Activated CD4-positive, alpha-beta memory T cell treated with anti-CD3 and anti-CD28 coated beads for 36 hours (primary cell): ENCODE data around the gene OLFML1. TPM values are rescaled to one million over a fixed set of nuclear protein-coding genes. Genes with fewer than 3 reads are reported as not detected.

Experiments
- CTCF ChIA-PET: fragments of 350-600 bp; sonication (Branson Sonifier 250); formaldehyde crosslinking; loops from one replicate; lab custom pipeline; 2021; ENCODE audit warnings: antibody characterized with exemption, inconsistent platforms; lab: Charles Lee
- POLR2A ChIA-PET: fragments of 350-600 bp; sonication (Branson Sonifier 250); formaldehyde crosslinking; loops from one replicate; lab custom pipeline; 2021; ENCODE audit warnings: antibody characterized with exemption; lab: Charles Lee
- DNase-seq: peaks from one replicate; pipeline ENCODE4 v3.0.0-alpha.2; 2020
- H3K27ac Mint-ChIP-seq: one replicate; pipeline ENCODE4 v1.8.0; 2021; ENCODE audit warnings: mixed read lengths
- H3K27me3 Mint-ChIP-seq: one replicate; pipeline ENCODE4 v1.8.0; 2021; ENCODE audit warnings: mixed read lengths
- H3K36me3 Mint-ChIP-seq: one replicate; pipeline ENCODE4 v1.8.0; 2021; ENCODE audit warnings: mixed read lengths
- H3K4me1 Mint-ChIP-seq: one replicate; pipeline ENCODE4 v1.8.0; 2021; ENCODE audit warnings: low read depth, mixed read lengths
- H3K4me3 Mint-ChIP-seq: one replicate; pipeline ENCODE4 v1.8.0; 2021; ENCODE audit warnings: mild to moderate bottlenecking, mixed read lengths
- H3K9me3 Mint-ChIP-seq: one replicate; pipeline ENCODE4 v1.8.0; 2021; ENCODE audit warnings: mixed read lengths
- intact Hi-C: fragments of 100-400 bp; cut with micrococcal nuclease; formaldehyde crosslinking; loops from one replicate; pipeline ENCODE4 v1.15.1; 2023
- total RNA-seq, 2 experiments: library from RNA; stranded (reverse); gene quantifications; one replicate each; pipeline ENCODE4 v1.2.3, GENCODE V29; 2021

OLFML1 gene
- total RNA-seq, 2 experiments from 2014 or later = not detected

- no peaks in the 10 kb centered on the region for H3K36me3 Mint-ChIP-seq
- ChIA-PET CTCF (interaction anchor here (1.7 to 3.9 kb wide), 3 partner anchors 17 to 119 kb away, joined by 4 to 33 read pairs (median 7); partner anchors contain the start of gene PPFIBP2), POLR2A (no interaction called here)
- H3K4me1 Mint-ChIP-seq = peaks cover 47% of the 10 kb centered on the region
- no peaks in the 10 kb centered on the region for H3K9me3 Mint-ChIP-seq
- no peaks in the 10 kb centered on the region for H3K27me3 Mint-ChIP-seq
- peak overlapping the region; percentile 3 for H3K4me3 Mint-ChIP-seq
- no peak overlapping the region for H3K27ac Mint-ChIP-seq
- intact Hi-C loops = loop anchor here (2.0 kb wide), 1 partner anchor 26 kb away; the partner anchor contains the start of gene PPFIBP2
- DNase-seq = no peak
These were observed 53.5 kb downstream of the OLFML1 start for GRCh38 chr11:7538466-7539454.

DNA sequence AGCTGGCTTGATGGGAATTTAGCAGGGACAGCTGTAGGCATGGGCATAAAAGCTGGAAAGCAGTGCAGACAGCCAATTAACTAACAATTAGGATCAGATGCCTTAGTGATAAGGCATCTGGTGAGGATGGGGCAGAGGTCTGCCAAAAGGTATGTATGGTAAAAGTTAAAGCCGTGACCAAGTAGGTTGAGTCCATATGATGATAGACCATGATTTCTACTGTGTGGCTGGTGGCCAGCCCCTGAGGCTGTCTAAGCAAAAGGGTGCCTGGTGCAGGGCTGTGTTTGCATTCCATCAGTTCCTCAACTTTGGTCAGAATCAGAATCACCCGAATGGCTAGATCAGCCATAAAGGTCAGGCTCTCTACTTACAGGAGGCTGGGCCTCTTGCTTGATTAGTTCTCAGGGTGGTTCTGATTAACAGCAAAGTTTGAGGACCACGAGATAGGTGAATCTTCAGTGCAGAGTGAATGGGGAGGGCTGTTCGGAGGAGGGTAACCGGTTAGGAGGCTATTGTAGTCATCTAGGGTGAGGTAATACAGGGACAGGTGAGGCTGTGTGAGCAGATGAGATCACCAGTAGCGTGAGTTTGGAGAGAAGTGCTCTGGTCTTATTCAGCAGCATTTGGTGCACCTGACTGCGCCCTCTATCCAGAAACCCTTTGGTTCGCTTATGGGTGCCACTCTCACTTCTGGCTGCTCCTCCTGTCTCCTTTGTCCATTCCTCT lies 55.7 kb downstream of the OLFML1 start:
- no peak for DNase-seq
- H3K36me3 Mint-ChIP-seq = no peaks in the 10 kb centered on the region
- H3K27me3 Mint-ChIP-seq = no peaks in the 10 kb centered on the region
- H3K27ac Mint-ChIP-seq = no peak overlapping the region
- H3K4me3 Mint-ChIP-seq = no peak overlapping the region
- H3K4me1 Mint-ChIP-seq = peaks cover 34% of the 10 kb centered on the region
- intact Hi-C loops = no loop called here
- no peaks in the 10 kb centered on the region for H3K9me3 Mint-ChIP-seq
- CTCF ChIA-PET = no interaction called here
- POLR2A ChIA-PET = no interaction called here

DNA sequence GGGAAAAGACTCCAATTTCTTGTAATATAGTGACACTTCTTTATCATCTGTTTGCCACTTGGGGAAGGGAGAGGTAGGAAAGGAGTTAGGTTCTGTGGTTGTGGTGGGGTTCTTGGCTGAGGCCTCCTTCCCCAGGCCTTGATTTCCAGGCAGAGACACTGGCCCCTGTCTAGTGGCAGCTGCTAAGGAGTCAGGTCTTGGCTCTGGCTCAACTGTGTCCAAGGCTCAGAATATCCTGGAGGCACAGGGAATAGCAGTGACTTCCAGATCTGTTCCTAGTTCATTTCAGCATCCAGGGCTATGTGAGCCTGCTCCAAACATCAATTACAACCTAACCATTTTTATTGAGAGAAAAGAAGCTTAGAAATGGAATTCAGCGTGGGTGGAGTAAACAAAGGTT lies 58.0 kb downstream of the OLFML1 start:
- ChIA-PET CTCF (no interaction called here), POLR2A (no interaction called here)
- intact Hi-C loops = no loop called here
- Mint-ChIP-seq H3K4me3 (no peak overlapping the region), H3K4me1 (peaks cover 12% of the 10 kb centered on the region), H3K36me3 (no peaks in the 10 kb centered on the region), H3K27me3 (no peaks in the 10 kb centered on the region), H3K9me3 (no peaks in the 10 kb centered on the region), H3K27ac (no peak overlapping the region)
- DNase-seq = no peak

DNA sequence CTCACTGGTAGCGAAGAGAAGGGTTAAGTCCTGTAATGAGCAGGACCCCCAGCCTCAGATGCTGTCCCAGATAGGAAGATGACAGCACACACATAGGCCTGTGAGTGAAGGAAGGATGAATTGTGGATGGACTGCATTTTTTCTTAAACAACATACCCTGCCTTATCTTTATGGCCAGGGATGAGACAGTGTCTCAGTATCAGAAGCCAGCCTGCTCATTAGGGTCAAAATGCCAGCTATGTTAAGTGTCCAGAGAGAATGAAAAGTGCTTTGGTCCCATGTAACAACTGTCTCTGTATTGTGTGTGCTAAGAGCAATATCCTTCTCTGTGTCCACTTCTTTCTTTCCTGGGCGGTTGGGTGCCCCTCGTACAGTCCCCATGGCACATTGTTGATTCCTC lies 58.7 kb downstream of the OLFML1 start:
- Mint-ChIP-seq H3K27ac (no peak overlapping the region), H3K9me3 (no peaks in the 10 kb centered on the region), H3K27me3 (no peaks in the 10 kb centered on the region), H3K4me1 (peaks cover 10% of the 10 kb centered on the region), H3K4me3 (no peak overlapping the region), H3K36me3 (no peaks in the 10 kb centered on the region)
- CTCF ChIA-PET = no interaction called here
- DNase-seq = no peak
- POLR2A ChIA-PET = no interaction called here
- intact Hi-C loops = no loop called here

GRCh38 chr11:7545611-7546010 lies 60.3 kb downstream of the OLFML1 start:
- H3K4me3 Mint-ChIP-seq = no peak overlapping the region
- intact Hi-C loops = no loop called here
- peaks cover 1% of the 10 kb centered on the region for H3K36me3 Mint-ChIP-seq
- H3K4me1 Mint-ChIP-seq = peaks cover 5% of the 10 kb centered on the region
- no peak overlapping the region for H3K27ac Mint-ChIP-seq
- ChIA-PET POLR2A (no interaction called here), CTCF (interaction anchor here (0.9 kb wide), 1 partner anchor 733 kb away, joined by 3 read pairs; no protein-coding TSS in a partner anchor)
- no peaks in the 10 kb centered on the region for H3K9me3 Mint-ChIP-seq
- DNase-seq = no peak
- H3K27me3 Mint-ChIP-seq = no peaks in the 10 kb centered on the region

- POLR2A ChIA-PET = no interaction called here
- DNase-seq = no peak
- Mint-ChIP-seq H3K36me3 (peaks cover 1% of the 10 kb centered on the region), H3K4me3 (no peak overlapping the region), H3K4me1 (peaks cover 5% of the 10 kb centered on the region), H3K27me3 (no peaks in the 10 kb centered on the region), H3K27ac (no peak overlapping the region), H3K9me3 (no peaks in the 10 kb centered on the region)
- CTCF ChIA-PET = interaction anchor here (0.9 kb wide), 1 partner anchor 734 kb away, joined by 3 read pairs; no protein-coding TSS in a partner anchor
- intact Hi-C loops = no loop called here
These were observed 61.1 kb downstream of the OLFML1 start for GRCh38 chr11:7546324-7546791.

- POLR2A ChIA-PET = no interaction called here
- Mint-ChIP-seq H3K4me1 (peaks cover 5% of the 10 kb centered on the region), H3K9me3 (no peaks in the 10 kb centered on the region), H3K4me3 (no peak overlapping the region), H3K27me3 (no peaks in the 10 kb centered on the region), H3K36me3 (peaks cover 1% of the 10 kb centered on the region), H3K27ac (no peak overlapping the region)
- CTCF ChIA-PET = no interaction called here
- intact Hi-C loops = no loop called here
- DNase-seq = no peak
These were observed 62.4 kb downstream of the OLFML1 start for GRCh38 chr11:7547687-7548086.

DNA sequence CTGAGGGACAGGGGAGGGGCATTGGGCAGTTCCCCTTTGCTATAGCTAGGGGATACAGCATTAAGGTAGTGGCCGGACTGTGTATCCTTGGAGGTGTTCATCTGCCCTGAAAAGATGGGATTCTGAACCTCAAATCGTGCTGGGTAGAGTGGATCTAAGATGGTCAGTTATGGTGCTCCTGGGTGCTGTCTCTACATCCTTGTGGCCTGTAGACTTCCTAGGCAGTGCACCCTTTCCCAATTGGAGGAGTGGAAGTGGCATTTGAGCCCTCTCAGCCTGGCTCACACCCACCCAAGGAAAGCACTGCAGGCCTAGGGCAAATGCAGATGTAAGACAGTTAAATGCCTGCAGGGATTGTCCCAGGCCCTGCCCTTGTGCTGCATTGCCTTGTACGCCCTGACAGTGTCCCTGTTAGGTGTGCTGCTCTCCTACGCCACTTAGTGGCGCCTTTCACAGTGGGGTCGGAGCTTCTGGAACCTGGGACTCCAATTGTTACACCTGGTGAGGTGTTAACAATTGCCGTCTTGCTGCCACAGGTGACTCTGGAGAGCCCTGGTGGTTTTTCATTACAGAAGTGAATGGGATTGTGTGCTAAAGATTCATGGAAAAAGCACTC lies 63.5 kb downstream of the OLFML1 start:
- peak; percentile 49 for DNase-seq

DNA sequence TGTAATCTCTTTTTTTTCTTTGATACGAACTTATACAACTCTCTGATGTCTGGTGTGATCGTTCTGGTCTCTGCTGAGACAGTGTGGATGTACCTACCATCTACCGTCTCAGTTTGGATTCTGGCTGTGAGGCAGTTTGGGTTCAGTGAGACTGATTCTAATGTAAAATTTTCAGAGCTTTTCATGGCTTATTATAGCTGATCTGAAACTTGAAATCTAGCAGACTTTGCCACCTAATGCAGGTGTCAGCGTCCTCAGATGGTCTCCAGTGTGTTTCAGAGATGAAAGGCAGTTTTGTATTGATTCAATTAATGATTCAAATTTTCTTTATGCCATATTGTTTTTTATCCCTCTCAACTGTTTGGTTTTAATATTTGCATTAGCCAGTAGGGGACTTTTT lies 64.4 kb downstream of the OLFML1 start:
- H3K4me1 Mint-ChIP-seq = peaks cover 5% of the 10 kb centered on the region
- peaks cover 1% of the 10 kb centered on the region for H3K36me3 Mint-ChIP-seq
- POLR2A ChIA-PET = no interaction called here
- intact Hi-C loops = loop anchor here (1.0 kb wide), 1 partner anchor 36 kb away; the partner anchor contains the start of gene PPFIBP2
- no peak for DNase-seq
- H3K27ac Mint-ChIP-seq = no peak overlapping the region
- H3K9me3 Mint-ChIP-seq = no peaks in the 10 kb centered on the region
- H3K27me3 Mint-ChIP-seq = no peaks in the 10 kb centered on the region
- CTCF ChIA-PET = interaction anchor here (0.7 to 1.0 kb wide), 3 partner anchors 37 to 795 kb away, joined by 3 read pairs; no protein-coding TSS in a partner anchor
- no peak overlapping the region for H3K4me3 Mint-ChIP-seq

More for the DNA sequence above, 63.5 kb downstream of the OLFML1 start:
- Mint-ChIP-seq H3K27me3 (no peaks in the 10 kb centered on the region), H3K36me3 (peaks cover 1% of the 10 kb centered on the region), H3K4me3 (no peak overlapping the region), H3K27ac (no peak overlapping the region), H3K9me3 (no peaks in the 10 kb centered on the region), H3K4me1 (peaks cover 5% of the 10 kb centered on the region)
- ChIA-PET CTCF (interaction anchor here (0.5 to 1.0 kb wide), 3 partner anchors 27 to 94 kb away, joined by 3 to 4 read pairs (median 3); no protein-coding TSS in a partner anchor), POLR2A (no interaction called here)
- intact Hi-C loops = loop anchor here (1.0 kb wide), 1 partner anchor 35 kb away; the partner anchor contains the start of gene PPFIBP2

DNA sequence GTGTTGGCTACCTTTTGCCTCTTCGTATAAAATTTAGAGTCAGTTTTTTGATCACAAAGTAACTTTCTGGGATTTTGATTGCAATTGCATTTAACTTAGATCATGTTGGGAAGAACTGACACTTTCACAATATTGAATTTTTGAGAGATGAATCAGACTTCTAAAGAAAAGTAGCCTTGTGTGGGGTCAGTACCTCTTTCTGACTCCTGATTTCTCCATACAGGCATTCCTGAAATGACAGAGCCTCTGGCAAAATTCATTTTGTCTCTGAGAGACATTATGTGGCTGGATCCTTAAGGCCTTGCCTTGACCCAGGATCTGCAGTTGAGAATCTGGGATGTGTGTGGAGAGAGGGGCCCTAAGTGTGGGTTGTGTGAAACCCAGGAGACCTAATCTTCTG lies 66.3 kb downstream of the OLFML1 start:
- intact Hi-C loops = no loop called here
- CTCF ChIA-PET = interaction anchor here (1.0 kb wide), 1 partner anchor 20 kb away, joined by 3 read pairs; no protein-coding TSS in a partner anchor
- POLR2A ChIA-PET = no interaction called here
- H3K36me3 Mint-ChIP-seq = peaks cover 6% of the 10 kb centered on the region
- no peak overlapping the region for H3K4me3 Mint-ChIP-seq
- peaks cover 5% of the 10 kb centered on the region for H3K4me1 Mint-ChIP-seq
- H3K27ac Mint-ChIP-seq = no peak overlapping the region
- no peaks in the 10 kb centered on the region for H3K27me3 Mint-ChIP-seq
- no peak for DNase-seq
- H3K9me3 Mint-ChIP-seq = no peaks in the 10 kb centered on the region

- no peak for DNase-seq
- CTCF ChIA-PET = interaction anchor here (1.0 kb wide), 1 partner anchor 19 kb away, joined by 3 read pairs; no protein-coding TSS in a partner anchor
- Mint-ChIP-seq H3K27ac (no peak overlapping the region), H3K4me1 (peaks cover 5% of the 10 kb centered on the region), H3K9me3 (no peaks in the 10 kb centered on the region), H3K27me3 (no peaks in the 10 kb centered on the region), H3K4me3 (no peak overlapping the region), H3K36me3 (peaks cover 6% of the 10 kb centered on the region)
- POLR2A ChIA-PET = no interaction called here
- intact Hi-C loops = no loop called here
These were observed 67.4 kb downstream of the OLFML1 start for GRCh38 chr11:7552666-7553065.
